GM19452 (cell line): ENCODE results near the gene WNT11.

Source experiments
- ATAC-seq: cut with Tn5 transposase; IDR thresholded peaks from one replicate; pipeline ENCODE4 v1.9.1; 2021; ENCODE audit not compliant: unreplicated experiment

Gene WNT11

GRCh38 chr11:76219243-76219642 is 12.9 kb upstream of the WNT11 start:
- no peak for ATAC-seq

DNA sequence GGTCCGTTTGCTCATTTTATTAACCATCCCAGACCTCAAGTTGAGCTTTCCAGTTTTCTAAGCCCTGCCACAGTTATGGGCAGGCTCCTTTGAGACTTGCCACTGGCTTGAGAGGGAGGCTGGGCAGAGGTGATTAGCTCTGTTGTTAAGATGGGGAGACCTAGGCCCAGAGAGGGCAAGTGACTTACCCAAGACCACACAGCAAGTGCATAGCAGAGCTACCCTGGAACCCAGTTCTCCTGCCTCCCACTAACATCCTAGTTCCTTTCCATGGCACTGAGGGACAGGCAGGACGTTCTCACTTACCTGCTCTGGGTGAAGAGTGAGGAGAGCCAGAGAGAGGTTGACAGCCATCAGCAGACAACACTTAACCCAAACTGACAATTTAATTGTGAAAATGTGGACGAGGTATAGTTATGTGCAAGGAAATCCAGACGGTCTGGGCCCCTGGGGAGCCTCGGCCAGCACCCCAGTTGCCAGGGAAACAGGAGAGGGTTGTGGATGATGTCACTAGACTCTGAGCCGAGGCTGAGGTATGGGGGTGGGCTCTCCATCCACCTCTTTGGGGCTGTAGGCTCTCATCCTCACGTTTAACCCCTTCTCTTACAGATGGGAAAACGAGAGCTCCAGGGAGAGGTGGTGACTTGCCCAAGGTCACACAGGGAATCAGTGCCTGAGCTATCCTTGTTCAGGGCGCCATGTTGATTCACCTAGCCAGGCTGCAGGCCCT is 12.3 kb upstream of the WNT11 start:
- ATAC-seq = no peak

DNA sequence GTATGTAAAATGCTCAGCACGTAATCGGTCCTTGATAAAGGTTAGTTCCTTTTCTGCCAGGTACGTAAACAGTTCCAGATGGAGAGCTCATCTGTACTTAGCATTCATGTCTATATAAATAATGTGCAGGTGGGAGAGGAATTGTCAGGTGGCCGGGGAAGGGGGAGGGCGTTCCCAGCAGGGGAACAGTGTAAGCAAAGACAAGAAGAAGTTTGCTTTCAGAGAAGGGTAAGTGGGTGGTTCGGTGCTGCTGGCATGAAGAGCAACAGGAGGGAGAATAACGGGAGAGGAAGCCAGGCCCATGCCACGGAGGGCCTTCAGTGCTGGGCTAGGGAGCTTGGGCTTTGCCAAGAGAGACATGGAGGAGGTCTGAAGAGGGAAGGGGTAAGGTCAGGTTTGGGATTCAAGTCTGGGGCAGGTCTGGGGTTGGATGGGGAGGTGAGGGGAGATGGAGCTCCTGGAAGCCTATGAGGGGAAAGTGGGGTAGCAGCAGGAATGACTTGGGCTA is 11.4 kb upstream of the WNT11 start:
- ATAC-seq = no peak

- no peak for ATAC-seq
These were observed 10.4 kb upstream of the WNT11 start for GRCh38 chr11:76216536-76217325.

GRCh38 chr11:76215941-76216340 is 9.6 kb upstream of the WNT11 start:
- ATAC-seq = no peak

- no peak for ATAC-seq
These were observed 8.8 kb upstream of the WNT11 start for GRCh38 chr11:76214968-76215548.

DNA sequence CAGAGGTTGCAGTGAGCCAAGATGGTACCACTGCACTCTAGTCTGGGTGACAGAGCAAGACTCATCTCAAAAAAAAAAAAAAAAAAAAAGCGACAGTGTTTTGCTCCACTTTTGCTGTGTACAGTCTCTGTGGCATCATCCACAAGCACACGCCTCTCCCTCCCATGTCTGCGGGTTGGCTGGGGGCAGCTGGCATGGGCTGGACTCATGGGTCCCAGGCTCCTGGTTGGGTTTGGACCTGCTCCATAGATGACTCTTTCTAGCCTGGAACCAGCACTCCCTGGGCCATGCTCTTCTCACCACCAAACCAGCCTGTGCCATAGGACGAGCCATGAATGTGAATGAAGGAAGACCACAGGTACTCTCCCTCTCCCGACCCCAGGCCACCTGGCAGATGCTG is 7.9 kb upstream of the WNT11 start:
- no peak for ATAC-seq

GRCh38 chr11:76212086-76213035 is 6.1 kb upstream of the WNT11 start:
- ATAC-seq = no peak

DNA sequence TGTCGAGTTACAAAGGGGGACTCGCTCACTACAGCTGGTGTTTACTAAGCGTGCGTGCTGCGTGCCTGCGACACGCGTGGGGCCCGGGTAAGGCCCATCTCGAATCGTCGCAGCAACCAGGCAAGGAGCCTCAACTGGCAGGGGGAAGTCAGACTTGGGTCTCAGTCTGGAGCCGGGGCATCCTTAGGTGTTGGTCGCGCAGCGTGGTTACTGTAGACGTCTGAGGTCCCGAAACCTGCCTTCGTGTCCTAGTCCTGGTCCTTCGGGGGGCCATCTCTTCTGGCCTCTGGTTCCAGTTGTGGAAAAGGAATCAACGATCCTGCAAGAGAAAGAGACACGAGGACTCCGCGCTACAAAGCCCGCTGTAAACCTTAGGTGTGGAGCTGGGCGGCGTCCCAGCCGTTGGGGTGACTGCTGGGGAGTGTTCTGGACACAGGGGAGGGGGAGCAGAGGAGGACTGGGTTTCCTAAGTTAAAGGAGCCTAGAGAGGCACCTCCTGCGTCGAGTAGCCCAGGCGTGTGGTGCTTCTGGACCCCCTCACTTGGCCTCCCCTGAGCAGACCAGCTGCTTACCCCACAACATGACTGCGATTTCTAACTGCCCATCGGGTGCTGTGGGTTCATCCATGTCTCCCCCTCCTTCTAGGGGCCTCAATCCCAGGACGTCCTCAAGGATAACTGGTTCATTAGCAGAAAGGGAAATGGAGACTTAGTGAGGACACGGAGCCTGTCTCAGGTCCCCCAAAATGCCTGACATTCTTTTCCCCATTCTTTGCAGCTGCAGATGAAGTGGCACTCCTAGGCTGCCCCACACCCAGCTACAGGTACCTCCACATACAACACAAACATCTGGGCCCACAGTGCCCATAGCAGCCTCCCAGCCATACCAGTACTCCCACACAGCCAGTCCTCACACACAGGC is 4.9 kb upstream of the WNT11 start:
- ATAC-seq = no peak

- no peak for ATAC-seq
These were observed 4.0 kb upstream of the WNT11 start for GRCh38 chr11:76209973-76210930.

DNA sequence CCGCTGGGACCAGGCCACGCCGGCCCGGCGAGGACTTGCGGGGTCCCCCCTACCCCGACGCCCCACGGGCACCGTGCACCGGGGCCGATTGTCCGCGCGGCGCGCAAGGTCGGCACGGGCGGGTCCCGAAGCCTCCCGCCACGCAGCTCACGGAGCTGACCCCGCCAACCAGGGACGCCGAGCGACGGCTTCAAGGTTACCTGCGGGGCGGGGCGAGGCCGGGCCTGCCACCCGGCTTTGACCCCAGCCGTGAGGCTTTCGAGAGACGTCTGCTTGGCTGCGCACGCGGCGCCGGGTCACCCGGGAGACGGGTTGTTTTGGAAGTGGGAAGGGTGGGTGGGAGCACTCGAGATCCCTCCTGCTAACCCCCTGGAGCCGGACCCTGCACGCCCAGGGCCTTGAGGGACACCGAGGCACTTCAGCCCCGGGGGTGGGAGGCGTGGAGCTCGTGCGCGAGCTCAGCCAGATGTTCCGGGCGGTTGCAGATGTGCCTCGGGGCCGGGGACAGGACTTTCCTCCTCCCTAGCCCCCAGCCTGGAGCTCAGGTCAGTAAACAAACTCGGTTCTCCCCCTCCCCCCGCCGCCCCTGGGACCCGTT is 3.2 kb upstream of the WNT11 start:
- ATAC-seq = no peak

DNA sequence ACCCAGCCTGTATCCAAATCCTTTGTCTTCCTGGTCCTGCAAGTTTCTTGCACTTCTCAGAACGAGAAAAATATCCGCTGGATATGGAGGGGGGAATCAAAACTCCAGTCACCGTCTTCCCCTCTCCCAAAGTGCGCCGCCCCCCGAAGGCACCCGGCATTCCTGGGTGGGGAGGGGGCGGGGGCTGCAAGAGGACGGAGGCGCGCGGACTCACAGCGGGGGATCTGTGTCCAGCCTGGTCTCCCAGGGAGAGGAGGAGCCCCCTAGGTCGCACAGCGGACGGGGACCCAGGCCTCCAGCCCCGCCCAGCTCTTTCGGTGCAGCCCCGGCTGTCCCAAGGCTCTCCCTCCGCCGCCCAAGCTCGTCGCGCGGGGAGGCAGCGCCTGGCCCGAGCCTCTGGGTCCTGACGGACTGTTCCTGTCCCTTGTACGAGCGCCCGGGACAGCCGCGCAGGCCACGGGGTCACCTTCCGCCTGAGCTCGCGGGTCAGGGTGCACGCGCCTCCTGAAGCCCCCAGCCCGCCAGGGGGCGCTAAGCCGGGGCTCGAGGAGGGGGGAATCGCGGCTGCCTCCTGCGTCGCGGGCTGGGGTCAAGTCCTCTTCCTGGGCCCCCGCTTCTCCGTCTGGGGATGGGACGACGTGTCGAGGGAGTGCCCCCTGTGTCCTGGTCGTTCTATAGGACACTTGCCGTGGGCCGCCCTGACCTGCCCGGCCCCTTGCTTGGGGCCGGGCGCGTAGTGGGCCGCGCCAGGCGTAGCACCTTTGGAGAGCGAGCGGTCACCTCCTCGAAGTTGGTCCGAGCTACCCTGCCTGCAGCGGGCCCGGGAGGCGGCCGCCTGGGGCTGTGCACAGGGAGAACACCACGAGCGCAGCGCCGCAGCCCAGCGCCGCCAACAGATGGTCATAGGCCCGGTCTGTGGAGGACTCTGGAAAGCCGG is 2.4 kb upstream of the WNT11 start:
- ATAC-seq = no peak

DNA sequence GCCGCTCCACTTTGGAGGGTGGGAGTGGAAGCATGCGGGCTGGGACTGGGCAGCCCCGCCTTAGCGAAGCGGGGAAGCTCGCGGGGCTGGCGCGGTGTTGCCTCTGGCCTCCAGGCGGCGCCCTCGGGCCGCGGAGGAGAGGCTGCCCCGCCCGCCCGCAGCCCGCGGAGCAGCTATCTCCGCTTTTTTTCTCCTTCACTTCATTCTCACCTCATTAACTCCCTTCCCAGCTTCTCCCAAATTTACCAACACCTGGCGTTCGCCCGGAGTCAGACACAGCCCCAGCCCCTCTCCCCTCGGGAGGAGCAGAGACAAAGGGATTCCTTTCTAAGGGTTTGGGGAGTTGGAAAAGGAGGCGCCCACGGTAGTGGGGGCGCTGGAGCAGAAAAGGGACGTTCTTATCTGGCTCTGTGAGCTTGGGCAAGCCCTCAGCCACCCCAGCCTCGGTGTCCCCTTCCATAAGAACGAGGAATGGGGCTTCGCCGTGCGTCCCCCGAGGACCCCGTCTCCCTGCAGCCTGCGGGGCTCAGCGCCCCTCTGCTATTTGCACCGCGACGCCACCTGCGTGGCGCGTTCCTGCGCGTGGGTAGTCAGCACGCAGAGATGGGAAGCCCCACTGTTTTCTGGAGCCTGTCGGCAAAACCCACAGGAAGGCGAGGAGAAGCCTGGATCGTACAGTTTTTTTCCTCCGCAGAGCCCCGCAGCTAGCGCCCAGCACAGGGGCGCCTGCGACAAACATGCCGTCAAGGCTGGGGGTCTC is 1.5 kb upstream of the WNT11 start:
- ATAC-seq = peak; percentile 46

DNA sequence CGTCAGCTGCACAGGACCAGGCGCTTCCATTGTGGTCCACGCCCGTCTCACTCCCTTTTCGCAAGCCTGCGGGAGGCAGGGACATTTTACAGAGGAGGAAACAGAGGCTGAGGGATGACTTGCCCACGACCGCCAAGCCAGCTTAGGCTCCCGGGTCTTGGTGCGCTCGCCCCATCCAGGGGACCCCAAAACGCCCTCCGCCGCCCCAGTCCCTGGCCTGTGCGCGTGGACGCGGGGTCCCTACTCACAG is 300 bp downstream of the WNT11 start:
- no peak for ATAC-seq

- ATAC-seq = no peak
These were observed 838 bp downstream of the WNT11 start for GRCh38 chr11:76205252-76206076.

DNA sequence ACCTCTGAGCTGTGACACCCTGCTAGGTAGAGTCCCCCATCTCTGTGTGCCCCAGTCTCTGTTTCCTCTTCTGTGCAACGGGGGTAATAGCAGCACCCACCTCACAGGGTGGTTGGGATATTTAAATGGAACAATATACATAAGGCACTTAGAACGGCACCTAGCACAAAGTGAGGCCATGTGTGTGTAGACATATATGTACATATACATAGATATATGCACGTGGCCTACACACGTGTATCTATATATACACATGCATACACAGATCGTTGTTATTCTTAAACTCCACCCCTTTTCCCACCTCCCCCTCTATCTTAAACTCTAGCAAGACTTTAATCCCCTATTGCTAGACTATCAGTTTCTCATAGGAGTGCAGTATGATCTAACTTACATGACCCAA is 2.4 kb downstream of the WNT11 start:
- ATAC-seq = no peak
